Measurements from ENCODE around the gene SAMD8.

The SAMD8 gene

DNA sequence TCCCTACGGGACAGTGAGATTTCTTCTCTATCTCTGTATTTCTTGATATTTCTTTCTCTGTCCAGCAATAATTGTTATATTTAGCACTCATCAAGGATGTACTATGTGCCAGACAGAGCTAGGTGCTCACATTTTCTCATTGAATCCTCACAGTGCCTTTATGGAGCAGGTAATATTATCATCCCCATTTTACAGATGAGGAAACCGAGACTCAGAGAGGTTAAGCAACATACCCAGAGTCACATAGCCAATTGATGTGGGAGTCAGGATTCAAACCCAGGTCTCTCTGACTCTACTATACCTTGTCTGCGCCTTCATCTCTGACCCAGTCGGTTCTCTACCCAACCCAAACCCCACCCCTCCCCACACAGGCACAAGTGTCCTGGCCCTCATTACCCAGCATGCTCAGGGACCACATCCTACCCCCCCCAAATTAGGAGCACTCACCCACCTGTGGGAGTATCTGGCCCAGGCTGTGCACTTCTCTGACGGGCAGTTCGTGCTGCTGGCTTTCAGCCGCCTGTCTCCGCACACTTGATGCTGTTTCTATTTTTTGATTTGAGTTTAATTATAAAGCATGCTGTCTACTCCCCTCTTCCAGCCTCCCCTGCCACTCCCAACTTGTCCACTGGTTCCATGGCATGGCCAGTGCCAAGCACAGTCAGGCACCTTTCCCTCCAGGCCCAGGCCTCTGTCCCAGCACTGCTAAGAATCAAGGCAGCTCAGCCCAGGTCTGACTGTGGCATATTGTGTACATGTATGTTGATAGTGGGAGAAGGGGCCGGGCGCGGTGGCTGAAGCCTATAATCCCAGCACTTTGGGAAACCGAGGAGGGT lies 9.8 kb upstream of the SAMD8 start:
- Histone ChIP-seq H3K27ac (no peak overlapping the region), H3K4me3 (ENCODE audit: low read depth, low read length) (no peak overlapping the region), H3K36me3 (replicated peaks) (no peaks in the 10 kb centered on the region), H3K27me3 (replicated peaks) (no peaks in the 10 kb centered on the region)
- in situ Hi-C loops (cut with HindIII; ENCODE audit: low pct_ligation_motif_present, low sequenced_read_pairs) = no loop called here
- TF ChIP-seq, protein P1, sequence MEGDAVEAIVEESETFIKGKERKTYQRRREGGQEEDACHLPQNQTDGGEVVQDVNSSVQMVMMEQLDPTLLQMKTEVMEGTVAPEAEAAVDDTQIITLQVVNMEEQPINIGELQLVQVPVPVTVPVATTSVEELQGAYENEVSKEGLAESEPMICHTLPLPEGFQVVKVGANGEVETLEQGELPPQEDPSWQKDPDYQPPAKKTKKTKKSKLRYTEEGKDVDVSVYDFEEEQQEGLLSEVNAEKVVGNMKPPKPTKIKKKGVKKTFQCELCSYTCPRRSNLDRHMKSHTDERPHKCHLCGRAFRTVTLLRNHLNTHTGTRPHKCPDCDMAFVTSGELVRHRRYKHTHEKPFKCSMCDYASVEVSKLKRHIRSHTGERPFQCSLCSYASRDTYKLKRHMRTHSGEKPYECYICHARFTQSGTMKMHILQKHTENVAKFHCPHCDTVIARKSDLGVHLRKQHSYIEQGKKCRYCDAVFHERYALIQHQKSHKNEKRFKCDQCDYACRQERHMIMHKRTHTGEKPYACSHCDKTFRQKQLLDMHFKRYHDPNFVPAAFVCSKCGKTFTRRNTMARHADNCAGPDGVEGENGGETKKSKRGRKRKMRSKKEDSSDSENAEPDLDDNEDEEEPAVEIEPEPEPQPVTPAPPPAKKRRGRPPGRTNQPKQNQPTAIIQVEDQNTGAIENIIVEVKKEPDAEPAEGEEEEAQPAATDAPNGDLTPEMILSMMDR (IDR thresholded peaks at IDR 0.05; ENCODE audit: low read depth, low read length, missing control alignments) = no peak
- DNase-seq = no peak

DNA sequence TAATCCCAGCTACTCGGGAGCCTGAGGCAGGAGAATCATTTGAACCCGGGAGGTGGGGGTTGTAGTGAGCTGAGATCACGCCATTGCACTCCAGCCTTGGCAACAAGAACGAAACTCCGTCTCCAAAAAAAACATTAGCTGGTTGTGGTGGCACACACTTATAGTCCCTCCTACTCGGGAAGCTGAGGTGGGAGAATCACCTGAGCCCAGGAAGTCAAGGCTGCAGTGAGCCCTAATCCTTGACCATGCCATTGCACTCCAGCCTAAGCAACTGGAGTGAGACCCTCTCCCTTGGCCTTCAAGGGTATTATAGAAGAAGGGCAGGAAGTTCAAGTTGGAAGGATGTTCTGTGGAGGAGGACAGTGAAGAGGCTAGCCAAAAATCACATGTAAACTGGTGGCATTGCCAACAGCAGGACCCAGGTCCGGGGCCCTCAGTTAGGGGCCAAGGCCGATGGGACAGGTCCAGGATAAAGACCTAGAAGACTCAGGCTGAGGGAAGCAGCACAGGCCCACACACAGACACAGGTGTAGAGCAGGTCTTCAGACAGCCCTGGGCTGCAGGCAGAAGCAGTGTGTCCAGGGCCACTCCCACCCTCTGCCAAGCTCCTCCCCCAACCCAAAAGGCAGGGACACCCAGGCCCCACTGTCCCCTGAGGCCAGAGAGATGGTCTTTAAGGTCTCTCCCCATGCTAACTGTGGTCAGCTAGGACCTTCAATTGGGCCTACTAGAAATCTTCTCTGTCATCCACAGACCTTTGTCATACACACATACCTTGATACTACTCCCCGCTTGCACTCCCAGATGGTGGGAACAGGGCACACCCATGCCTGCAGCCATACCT lies 8.4 kb upstream of the SAMD8 start:
- Histone ChIP-seq H3K27me3 (replicated peaks) (no peaks in the 10 kb centered on the region), H3K36me3 (replicated peaks) (no peaks in the 10 kb centered on the region), H3K4me3 (ENCODE audit: low read depth, low read length) (no peak overlapping the region), H3K27ac (no peak overlapping the region)
- in situ Hi-C loops (cut with HindIII; ENCODE audit: low pct_ligation_motif_present, low sequenced_read_pairs) = no loop called here
- no peak for DNase-seq
- TF ChIP-seq, protein P1 (IDR thresholded peaks at IDR 0.05; ENCODE audit: low read depth, low read length, missing control alignments) = no peak

DNA sequence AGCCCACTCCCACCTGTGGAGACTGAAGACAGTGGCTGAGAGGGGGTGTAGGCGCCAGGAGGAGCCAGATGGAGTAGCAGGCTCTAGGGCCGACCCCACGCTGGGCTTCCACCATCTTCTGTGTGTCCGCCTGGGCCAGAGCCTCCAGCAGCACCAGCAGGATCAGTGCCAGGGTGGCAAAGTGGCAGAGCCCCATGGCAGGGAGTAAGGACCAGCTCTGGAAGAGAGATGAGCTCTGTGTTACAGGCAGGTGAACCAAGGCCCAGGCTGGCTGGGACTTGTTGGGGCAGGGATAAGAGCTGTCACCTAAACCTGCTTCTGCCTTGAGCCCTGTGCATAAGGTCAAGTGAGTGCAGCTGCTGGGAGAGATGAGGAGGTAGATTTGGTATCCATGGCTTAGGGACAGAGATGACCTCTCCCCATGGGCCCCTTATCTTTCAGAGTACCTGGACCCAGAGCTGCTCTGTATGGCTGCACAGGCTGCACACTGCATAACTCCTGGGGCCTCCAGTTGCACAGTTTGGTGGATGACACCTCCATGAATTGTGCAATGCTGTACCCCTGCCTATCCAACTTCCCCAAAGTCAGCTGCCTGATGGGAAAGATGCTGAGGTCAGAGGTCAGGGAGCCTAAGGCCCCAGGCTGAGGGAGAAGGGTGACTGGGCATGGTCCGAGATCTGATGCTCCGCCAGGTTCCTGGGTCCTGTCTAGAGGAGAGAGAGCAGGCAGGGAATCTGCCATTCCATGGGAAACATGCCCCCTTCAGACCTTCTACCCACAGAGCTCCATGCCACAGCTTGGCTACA lies 7.4 kb upstream of the SAMD8 start:
- H3K4me3 ChIP-seq (ENCODE audit: low read depth, low read length) = no peak overlapping the region
- DNase-seq = no peak
- H3K36me3 ChIP-seq (replicated peaks) = no peaks in the 10 kb centered on the region
- in situ Hi-C loops (cut with HindIII; ENCODE audit: low pct_ligation_motif_present, low sequenced_read_pairs) = no loop called here
- TF ChIP-seq, protein P1 (IDR thresholded peaks at IDR 0.05; ENCODE audit: low read depth, low read length, missing control alignments) = no peak
- H3K27ac ChIP-seq = no peak overlapping the region
- no peaks in the 10 kb centered on the region for H3K27me3 ChIP-seq (replicated peaks)

DNA sequence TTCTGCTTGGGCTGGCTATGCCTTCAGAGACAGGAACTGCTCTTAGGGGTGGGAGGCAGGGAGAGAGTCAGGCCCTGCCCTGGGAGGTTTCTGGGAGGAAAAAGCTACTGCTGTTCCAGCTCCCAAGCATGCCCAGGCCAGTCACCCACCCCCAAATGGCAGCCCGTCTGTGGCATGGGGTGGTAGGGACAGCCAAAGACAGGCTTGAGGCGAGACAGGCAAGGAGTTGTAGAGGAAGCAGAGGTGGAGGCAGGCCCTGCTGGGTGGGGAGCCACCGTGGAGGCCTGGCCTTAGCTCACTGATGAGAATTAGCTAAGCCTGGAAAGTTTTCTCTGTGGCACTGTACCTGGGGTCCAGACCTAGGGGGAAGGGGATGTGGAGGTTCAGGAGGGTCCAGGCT lies 6.6 kb upstream of the SAMD8 start:
- Histone ChIP-seq H3K36me3 (replicated peaks) (no peaks in the 10 kb centered on the region), H3K27ac (no peak overlapping the region), H3K4me3 (ENCODE audit: low read depth, low read length) (no peak overlapping the region), H3K27me3 (replicated peaks) (no peaks in the 10 kb centered on the region)
- no peak for DNase-seq
- in situ Hi-C loops (cut with HindIII; ENCODE audit: low pct_ligation_motif_present, low sequenced_read_pairs) = no loop called here
- TF ChIP-seq, protein P1 (IDR thresholded peaks at IDR 0.05; ENCODE audit: low read depth, low read length, missing control alignments) = no peak

DNA sequence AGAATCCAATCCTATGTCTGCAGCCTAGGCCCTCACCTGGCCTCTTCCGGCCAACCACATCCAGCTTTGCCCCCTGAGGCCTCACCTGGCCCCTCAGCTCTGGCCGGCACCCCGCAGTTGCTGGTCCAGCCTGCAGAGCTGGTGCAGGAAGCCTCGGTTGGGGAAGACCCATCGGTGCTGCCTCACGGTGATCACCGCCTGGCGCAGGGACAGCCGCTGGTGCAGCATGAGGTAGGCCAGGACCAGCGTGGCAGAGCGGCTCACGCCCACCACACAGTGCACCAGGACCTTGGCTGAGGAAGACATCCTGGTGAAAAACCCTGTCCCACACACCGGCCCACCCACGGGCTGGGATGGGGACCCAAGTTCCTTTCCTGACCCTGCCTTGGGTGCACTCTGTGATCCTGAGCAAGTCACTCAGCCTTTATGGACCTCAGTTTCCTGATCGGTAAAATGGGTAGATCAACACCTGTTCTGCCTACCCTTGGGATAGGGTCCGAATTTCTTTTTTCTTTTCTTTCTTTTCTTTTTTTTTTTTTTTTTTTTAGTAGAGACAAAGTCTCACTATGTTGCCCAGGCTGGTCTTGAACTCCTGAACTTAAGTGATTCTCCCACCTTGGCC lies 5.8 kb upstream of the SAMD8 start:
- in situ Hi-C loops (cut with HindIII; ENCODE audit: low pct_ligation_motif_present, low sequenced_read_pairs) = no loop called here
- Histone ChIP-seq H3K36me3 (replicated peaks) (no peaks in the 10 kb centered on the region), H3K4me3 (ENCODE audit: low read depth, low read length) (no peak overlapping the region), H3K27ac (no peak overlapping the region), H3K27me3 (replicated peaks) (no peaks in the 10 kb centered on the region)
- DNase-seq = no peak
- TF ChIP-seq, protein P1 (IDR thresholded peaks at IDR 0.05; ENCODE audit: low read depth, low read length, missing control alignments) = no peak
